Activated CD4-positive, alpha-beta T cell treated with anti-CD3 and anti-CD28 coated beads, Interleukin-2, amount 10 ng/mL, durations not matched to agents 7 days and 5 days (primary cell): ENCODE results near the gene CACNB1. TPM values are rescaled to one million over a fixed set of nuclear protein-coding genes. Genes with fewer than 3 reads are reported as not detected.

Experiments
- CTCF ChIA-PET: fragments of 350-600 bp; sonication (Branson Sonifier 250); formaldehyde crosslinking; loops from one replicate; lab custom pipeline; 2021; ENCODE audit warnings: antibody characterized with exemption; lab: Charles Lee
- POLR2A ChIA-PET: fragments of 350-600 bp; sonication (Branson Sonifier 250); formaldehyde crosslinking; loops from one replicate; lab custom pipeline; 2021; ENCODE audit warnings: antibody characterized with exemption; lab: Charles Lee
- DNase-seq: peaks from one replicate; pipeline ENCODE4 v3.0.0-alpha.2; 2020
- H3K27ac Mint-ChIP-seq: one replicate; pipeline ENCODE4 v1.8.0; 2021; ENCODE audit warnings: mild to moderate bottlenecking, moderate library complexity, mixed read lengths
- H3K27me3 Mint-ChIP-seq: one replicate; pipeline ENCODE4 v1.8.0; 2021; ENCODE audit warnings: mixed read lengths
- H3K36me3 Mint-ChIP-seq: one replicate; pipeline ENCODE4 v1.8.0; 2021; ENCODE audit warnings: low read depth, mixed read lengths
- H3K4me1 Mint-ChIP-seq: one replicate; pipeline ENCODE4 v1.8.0; 2021; ENCODE audit warnings: mixed read lengths
- H3K4me3 Mint-ChIP-seq: one replicate; pipeline ENCODE4 v1.8.0; 2021; ENCODE audit warnings: mild to moderate bottlenecking, moderate library complexity, mixed read lengths
- H3K9me3 Mint-ChIP-seq: one replicate; pipeline ENCODE4 v1.8.0; 2021; ENCODE audit warnings: mixed read lengths
- total RNA-seq, 2 experiments: library from RNA; stranded (reverse); gene quantifications; one replicate each; pipeline ENCODE4 v1.2.3, GENCODE V29; 2021

CACNB1 gene
- total RNA-seq, 2 experiments from 2014 or later: 14.8 to 18.3 TPM

DNA sequence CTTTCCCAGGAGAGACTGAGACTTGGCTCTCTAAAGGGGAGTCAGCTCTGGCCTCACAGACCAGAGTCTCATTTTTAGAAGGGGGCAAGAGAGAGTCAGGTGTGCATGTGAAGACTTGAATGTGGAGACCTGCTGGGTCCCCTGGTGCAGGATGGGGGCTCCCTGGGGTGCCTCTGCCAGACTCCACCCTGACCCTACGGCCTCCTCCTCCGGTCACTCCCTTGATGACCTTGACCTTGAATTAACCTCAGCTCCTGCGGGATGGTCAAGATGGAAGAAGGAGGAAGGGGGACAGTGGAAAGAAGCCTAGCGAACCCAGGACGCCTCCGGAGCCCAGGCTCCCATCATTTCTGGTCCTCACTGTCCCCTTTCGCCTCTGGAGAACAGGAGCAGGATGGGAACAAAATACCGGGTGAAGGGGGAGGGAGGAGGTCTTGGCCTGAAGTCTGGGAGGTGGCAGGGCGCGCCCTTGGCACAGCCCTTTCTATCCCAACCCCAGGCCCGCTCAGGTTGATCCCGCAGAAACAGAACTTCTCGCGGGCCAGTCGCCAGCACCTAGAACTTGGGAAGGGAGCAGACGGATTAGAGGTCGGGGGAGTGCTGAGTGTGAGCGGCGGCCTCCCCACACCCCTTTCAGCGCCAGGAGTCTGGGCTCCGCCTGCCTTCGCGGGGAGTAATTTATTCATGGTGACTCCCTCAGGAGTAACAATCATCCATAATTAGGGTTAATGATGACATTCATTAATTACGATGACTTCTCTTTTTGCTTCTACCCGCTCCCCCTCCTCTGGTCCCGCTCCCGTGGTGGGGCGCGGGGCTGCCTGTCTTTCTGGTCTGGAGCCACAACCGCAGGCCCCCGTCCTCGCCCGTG, 26.7 kb upstream of the CACNB1 start:
- CTCF ChIA-PET: interaction anchor here (0.5 to 1.7 kb wide), 6 partner anchors 8 to 190 kb away, joined by 3 to 4 read pairs (median 3); no protein-coding TSS in a partner anchor
- H3K4me3 Mint-ChIP-seq: no peak overlapping the region
- H3K27me3 Mint-ChIP-seq: peaks cover 52% of the 10 kb centered on the region
- H3K4me1 Mint-ChIP-seq: peaks cover 6% of the 10 kb centered on the region
- no peak for DNase-seq
- H3K9me3 Mint-ChIP-seq: no peaks in the 10 kb centered on the region
- POLR2A ChIA-PET: no interaction called here
- H3K27ac Mint-ChIP-seq: no peak overlapping the region
- peaks cover 3% of the 10 kb centered on the region for H3K36me3 Mint-ChIP-seq

DNA sequence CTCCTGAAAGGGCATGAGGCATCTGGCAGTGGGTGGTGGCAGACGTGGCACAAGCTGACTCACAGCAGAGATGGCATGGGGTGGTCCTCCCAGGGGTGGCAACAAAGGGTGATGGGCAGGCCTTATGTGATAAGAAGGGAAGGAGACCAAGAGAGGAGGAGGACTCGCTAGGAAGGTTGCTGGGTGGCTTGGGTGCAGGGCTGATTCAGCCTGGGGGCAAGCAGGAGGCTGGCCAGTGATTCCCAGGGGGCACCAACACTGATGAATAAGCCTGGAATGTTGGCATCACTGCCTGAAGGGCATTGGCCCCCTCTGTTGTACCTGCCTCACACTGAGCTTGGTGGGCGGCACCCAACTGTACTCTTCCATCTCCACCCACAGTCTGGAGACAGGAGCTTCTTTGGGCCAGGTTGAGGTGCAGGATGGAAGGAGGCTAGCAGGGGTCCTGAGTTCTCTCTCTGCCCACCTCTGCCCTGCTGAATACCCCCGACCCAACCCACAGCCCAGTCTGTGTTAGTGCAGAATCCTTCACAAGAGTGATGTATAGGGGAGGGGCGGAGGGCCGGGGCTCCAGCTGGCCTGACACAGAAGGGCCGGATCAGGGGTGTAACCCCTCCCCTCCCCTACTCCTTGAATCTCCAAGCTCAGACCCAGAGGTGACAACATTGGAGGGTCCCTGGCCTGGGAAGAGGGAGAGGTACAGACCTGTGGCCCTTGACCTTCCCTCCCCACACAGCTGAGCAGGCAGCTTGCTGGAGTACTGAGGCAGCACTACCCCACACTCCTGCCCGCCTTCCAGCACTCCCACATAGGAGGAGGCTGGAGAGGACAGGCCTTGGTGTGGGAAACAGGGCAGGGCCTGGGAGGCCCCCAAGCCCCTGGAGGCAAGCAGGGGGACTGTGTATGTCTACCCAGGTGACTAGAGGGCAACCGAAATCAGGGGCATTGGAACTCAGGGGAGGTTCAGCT, 25.7 kb upstream of the CACNB1 start:
- no peak overlapping the region for H3K27ac Mint-ChIP-seq
- peaks cover 57% of the 10 kb centered on the region for H3K27me3 Mint-ChIP-seq
- peaks cover 3% of the 10 kb centered on the region for H3K36me3 Mint-ChIP-seq
- ChIA-PET CTCF (interaction anchor here (0.5 to 1.7 kb wide), 7 partner anchors 9 to 316 kb away, joined by 3 to 4 read pairs (median 3); no protein-coding TSS in a partner anchor), POLR2A (no interaction called here)
- no peaks in the 10 kb centered on the region for H3K9me3 Mint-ChIP-seq
- DNase-seq: no peak
- H3K4me3 Mint-ChIP-seq: no peak overlapping the region
- H3K4me1 Mint-ChIP-seq: peaks cover 6% of the 10 kb centered on the region

DNA sequence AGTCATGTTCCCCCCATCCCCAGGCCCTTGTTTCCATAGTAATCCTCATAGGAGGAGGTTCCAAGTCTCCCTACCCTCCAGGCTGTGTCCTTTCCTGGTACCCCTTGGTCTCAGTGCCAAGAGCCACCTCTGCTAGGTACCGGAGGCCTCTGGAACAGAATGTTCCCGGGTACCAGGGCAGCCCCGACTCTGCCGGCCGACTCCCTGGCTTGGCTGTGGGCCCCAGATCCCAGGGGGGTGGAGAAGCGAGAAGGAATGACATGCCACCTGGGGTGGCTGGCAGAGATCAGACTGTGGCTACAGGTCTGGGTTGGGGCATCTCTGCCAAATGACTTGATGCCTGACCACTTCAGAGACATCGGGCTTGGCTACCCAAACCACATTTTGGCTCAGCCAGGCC, 24.7 kb upstream of the CACNB1 start:
- Mint-ChIP-seq H3K4me1 (peaks cover 6% of the 10 kb centered on the region), H3K4me3 (no peak overlapping the region), H3K27me3 (peaks cover 55% of the 10 kb centered on the region), H3K9me3 (no peaks in the 10 kb centered on the region), H3K27ac (no peak overlapping the region), H3K36me3 (peaks cover 3% of the 10 kb centered on the region)
- ChIA-PET CTCF (no interaction called here), POLR2A (no interaction called here)
- DNase-seq: no peak

DNA sequence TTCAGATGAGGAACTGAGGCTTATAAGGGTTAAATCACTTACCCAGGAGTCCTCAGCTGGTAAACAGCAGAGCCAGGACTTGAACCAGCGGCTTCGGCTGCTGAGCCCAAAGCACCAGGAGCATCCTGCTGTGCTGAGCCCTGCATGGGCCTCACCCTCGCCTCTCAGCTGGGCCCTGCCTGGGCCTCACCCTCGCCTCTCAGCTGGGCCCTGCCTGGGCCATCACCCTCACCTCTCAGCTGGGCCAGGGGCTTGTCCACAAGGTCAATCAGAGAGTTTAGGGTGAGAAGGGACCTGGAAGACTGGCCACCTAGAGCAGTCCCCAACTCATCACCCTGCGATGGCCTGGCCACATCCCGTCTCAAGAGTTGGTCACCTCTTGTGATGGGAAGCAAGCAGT, 24.1 kb upstream of the CACNB1 start:
- Mint-ChIP-seq H3K4me1 (peaks cover 6% of the 10 kb centered on the region), H3K4me3 (no peak overlapping the region), H3K27ac (no peak overlapping the region), H3K9me3 (no peaks in the 10 kb centered on the region), H3K36me3 (peaks cover 3% of the 10 kb centered on the region), H3K27me3 (peaks cover 58% of the 10 kb centered on the region)
- DNase-seq: no peak
- ChIA-PET POLR2A (no interaction called here), CTCF (interaction anchor here (0.6 to 1.3 kb wide), 4 partner anchors 10 to 69 kb away, joined by 3 to 8 read pairs (median 4); no protein-coding TSS in a partner anchor)

DNA sequence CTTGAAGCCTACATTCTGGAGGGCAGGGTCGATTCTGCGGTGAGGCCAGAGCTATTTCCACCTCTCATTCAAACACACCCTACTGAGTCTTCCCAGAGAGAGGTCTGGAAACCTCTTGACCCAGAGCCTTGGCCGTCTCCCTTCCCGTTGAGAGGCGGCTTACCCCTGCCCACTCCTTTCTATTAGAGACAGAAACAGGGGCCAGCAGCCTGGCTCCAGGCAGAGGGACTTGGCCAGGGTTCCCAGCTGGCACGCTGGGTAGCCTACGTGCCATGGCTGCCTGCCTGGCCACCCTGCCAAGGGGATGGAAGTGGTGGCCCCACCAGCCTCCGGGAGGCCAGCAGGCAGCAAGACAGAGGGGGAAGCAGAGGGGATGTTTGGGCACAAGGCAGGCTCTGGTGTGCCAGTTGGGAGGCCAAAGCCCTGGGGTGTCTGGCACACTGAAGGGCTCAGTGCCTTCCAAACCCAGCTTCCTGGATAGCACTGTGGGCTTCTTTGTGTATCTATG, 22.2 kb upstream of the CACNB1 start:
- H3K27ac Mint-ChIP-seq: no peak overlapping the region
- ChIA-PET POLR2A (no interaction called here), CTCF (interaction anchor here (1.4 kb wide), 2 partner anchors 16 to 45 kb away, joined by 3 to 4 read pairs; no protein-coding TSS in a partner anchor)
- no peak for DNase-seq
- H3K36me3 Mint-ChIP-seq: no peaks in the 10 kb centered on the region
- H3K4me3 Mint-ChIP-seq: no peak overlapping the region
- peaks cover under 1% of the 10 kb centered on the region for H3K4me1 Mint-ChIP-seq
- no peaks in the 10 kb centered on the region for H3K9me3 Mint-ChIP-seq
- H3K27me3 Mint-ChIP-seq: peaks cover 58% of the 10 kb centered on the region

DNA sequence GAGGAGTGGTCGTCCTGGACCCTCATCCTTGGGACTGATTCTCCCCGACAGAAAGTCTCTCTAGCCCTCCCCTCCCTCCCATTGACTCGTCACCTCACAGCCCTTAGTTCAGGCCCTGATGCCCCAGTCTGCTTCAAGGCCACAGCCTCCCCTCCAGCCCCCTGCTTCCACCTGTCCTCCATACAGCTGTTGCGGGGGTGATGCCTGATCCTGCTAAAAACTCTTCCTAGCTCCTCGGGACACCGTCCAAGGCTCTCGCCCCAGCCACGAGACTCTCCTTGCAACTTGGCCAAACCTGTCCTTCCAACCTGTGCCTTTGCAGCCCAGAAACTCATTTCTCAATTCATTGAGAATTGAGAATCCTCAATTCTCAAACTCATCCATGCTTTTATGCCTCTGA, 21.4 kb upstream of the CACNB1 start:
- Mint-ChIP-seq H3K4me3 (no peak overlapping the region), H3K27me3 (peaks cover 52% of the 10 kb centered on the region), H3K36me3 (no peaks in the 10 kb centered on the region), H3K4me1 (no peaks in the 10 kb centered on the region), H3K27ac (no peak overlapping the region), H3K9me3 (no peaks in the 10 kb centered on the region)
- CTCF ChIA-PET: interaction anchor here (1.4 kb wide), 2 partner anchors 17 to 44 kb away, joined by 3 to 4 read pairs; no protein-coding TSS in a partner anchor
- POLR2A ChIA-PET: no interaction called here
- DNase-seq: no peak

DNA sequence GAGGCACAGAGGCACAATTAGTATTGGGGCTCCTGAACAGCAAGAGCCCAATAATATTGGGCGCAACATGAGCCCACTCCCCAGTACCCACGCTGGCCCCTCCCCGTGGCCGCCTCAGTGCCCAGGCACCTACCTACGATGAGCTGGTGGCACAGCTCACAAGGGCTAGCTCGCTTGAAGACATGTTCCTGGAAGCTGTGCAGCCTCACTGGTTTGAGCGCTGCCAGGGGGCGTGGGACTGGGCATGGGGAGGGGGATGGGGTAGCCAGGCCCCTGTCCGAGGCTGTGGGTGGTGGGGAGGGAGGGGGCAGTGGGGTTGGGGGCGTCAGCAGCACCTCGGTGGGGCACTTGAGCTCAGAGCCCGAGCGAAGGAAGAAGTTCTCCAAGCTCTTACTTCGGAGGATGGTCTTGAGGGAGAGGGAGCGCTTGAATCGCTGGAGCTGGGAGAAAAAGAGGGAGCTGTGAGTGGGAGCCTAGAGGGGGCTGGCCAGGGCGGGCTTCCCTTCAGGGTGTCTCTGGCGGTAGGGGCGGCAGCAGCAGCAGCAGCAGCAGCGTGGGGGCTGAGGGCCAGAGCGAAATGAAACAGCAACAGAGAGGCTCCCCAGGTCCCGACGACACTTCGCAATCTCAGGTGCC, 20.4 kb upstream of the CACNB1 start:
- H3K36me3 Mint-ChIP-seq: no peaks in the 10 kb centered on the region
- H3K27ac Mint-ChIP-seq: no peak overlapping the region
- no peaks in the 10 kb centered on the region for H3K4me1 Mint-ChIP-seq
- H3K4me3 Mint-ChIP-seq: no peak overlapping the region
- no peak for DNase-seq
- peaks cover 41% of the 10 kb centered on the region for H3K27me3 Mint-ChIP-seq
- CTCF ChIA-PET: interaction anchor here (1.1 to 1.6 kb wide), 3 partner anchors 12 to 65 kb away, joined by 3 to 10 read pairs (median 6); no protein-coding TSS in a partner anchor
- no peaks in the 10 kb centered on the region for H3K9me3 Mint-ChIP-seq
- POLR2A ChIA-PET: interaction anchor here (0.5 kb wide), 1 partner anchor 161 kb away, joined by 4 read pairs; no protein-coding TSS in a partner anchor

DNA sequence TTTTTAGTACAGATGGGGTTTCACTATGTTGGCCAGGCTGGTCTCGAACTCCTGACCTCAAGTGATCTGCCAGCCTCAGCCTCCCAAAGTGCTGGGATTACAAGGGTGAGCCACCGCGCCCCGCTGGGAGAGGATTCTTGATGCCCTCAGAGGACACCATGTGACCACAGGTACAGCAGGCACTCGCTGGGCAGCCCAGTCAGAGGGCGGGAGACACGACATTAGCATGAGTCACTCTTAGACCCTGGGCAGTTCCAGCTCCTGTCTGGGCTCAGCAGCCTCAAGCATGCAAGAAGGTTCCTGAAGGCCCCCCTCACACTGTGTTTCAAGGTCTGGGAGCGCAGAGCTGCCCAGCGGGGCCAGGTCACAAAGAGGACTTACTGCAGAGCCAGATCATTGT, 16.4 kb upstream of the CACNB1 start:
- CTCF ChIA-PET: no interaction called here
- Mint-ChIP-seq H3K4me3 (no peak overlapping the region), H3K27me3 (peaks cover 35% of the 10 kb centered on the region), H3K27ac (no peak overlapping the region), H3K36me3 (no peaks in the 10 kb centered on the region), H3K9me3 (no peaks in the 10 kb centered on the region), H3K4me1 (peaks cover 12% of the 10 kb centered on the region)
- POLR2A ChIA-PET: no interaction called here
- no peak for DNase-seq

DNA sequence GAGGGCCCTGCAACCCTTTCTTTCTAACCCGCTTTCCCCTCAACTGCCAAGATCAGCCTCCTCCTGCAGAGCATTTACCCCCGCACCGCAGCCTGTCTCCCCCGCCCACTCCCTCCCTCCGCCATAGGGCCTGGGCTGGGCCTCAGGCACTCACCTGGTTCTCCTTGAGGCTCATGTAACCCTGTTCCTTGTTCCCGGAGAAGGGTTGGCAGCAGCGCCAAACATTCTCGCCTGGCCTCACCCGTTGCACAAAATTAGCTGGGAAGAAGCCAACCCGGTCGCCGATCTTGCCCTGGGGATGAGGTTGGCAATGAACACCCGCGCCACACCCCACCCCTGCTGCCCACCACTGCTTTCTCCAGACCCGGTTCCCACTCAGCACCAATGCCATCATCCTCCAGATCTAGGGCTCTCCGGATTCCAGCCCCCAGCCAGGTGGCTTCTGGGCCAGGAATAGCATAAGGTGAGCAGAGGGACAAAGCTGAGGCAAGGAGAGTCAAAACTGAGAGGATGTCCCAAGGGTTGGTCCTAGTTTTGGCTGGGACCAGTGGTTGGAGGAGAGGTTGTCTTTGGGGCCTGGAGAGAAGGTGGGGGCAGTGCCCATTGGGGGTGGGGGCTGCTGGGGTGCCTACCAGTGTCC, 15.5 kb upstream of the CACNB1 start:
- H3K4me1 Mint-ChIP-seq: peaks cover 17% of the 10 kb centered on the region
- CTCF ChIA-PET: interaction anchor here (0.5 to 0.8 kb wide), 4 partner anchors 11 to 698 kb away, joined by 3 read pairs; no protein-coding TSS in a partner anchor
- no peak overlapping the region for H3K4me3 Mint-ChIP-seq
- H3K9me3 Mint-ChIP-seq: no peaks in the 10 kb centered on the region
- DNase-seq: no peak
- H3K27me3 Mint-ChIP-seq: peaks cover 30% of the 10 kb centered on the region
- H3K36me3 Mint-ChIP-seq: no peaks in the 10 kb centered on the region
- POLR2A ChIA-PET: interaction anchor here (0.5 kb wide), 1 partner anchor 61 kb away, joined by 3 read pairs; no protein-coding TSS in a partner anchor
- no peak overlapping the region for H3K27ac Mint-ChIP-seq

DNA sequence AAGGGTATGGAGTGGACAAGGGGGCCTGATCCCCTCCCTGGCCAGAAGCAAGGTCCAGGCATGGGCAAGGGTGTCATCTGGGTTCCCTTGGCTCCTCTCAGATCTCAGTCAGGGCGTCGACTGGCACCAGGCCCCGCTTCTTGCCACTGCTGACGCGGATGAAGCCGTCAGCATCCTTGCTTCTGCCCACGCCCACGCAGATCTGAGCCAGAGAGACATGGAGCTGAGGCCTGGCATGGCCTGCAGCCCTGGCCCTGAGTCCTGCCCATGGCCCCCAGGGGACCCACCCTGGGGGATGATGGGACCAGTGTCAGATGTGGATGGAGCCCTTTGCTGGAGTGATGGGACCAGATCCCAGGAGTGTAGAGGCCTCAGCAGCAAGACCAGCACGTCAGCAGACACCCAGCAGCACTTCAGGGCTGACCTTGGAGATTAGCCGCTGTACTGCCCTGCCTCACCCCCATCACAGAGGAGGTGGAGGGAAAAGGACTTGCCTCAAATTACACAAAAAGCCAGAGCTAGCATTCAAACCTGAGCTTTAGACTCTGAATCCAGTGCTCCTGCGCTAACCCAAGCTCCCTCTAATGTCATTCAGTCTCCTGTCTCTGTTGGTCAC, 14.8 kb upstream of the CACNB1 start:
- Mint-ChIP-seq H3K27me3 (peaks cover 25% of the 10 kb centered on the region), H3K4me3 (no peak overlapping the region), H3K4me1 (peaks cover 18% of the 10 kb centered on the region), H3K9me3 (no peaks in the 10 kb centered on the region), H3K27ac (no peak overlapping the region), H3K36me3 (no peaks in the 10 kb centered on the region)
- POLR2A ChIA-PET: no interaction called here
- no peak for DNase-seq
- CTCF ChIA-PET: interaction anchor here (0.5 to 0.8 kb wide), 3 partner anchors 11 to 699 kb away, joined by 3 read pairs; no protein-coding TSS in a partner anchor

DNA sequence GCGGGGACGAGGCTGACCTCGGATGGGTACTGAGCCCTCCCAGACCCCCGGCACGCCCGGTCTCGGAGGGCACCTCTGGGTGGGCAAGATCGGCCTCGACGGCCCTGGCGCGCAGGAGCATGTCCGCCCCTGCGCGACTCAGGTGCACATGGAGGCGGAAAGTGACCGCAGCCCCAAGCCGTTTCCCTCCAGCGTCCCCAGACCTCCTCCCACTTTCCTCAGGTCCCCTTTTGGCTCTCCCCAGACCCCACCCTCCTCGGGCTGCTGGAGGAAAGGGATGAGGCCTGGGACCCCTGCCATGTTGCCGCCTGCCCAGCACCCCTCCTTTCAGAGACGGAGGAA, 12.6 kb upstream of the CACNB1 start:
- H3K27ac Mint-ChIP-seq: peak overlapping the region; percentile 41
- ChIA-PET POLR2A (no interaction called here), CTCF (interaction anchor here (1.5 to 5.3 kb wide), 3 partner anchors 25 to 45 kb away, joined by 3 to 28 read pairs (median 3); no protein-coding TSS in a partner anchor)
- peak overlapping the region; percentile 6 for H3K4me3 Mint-ChIP-seq
- peaks cover 27% of the 10 kb centered on the region for H3K4me1 Mint-ChIP-seq
- H3K9me3 Mint-ChIP-seq: no peaks in the 10 kb centered on the region
- peaks cover 2% of the 10 kb centered on the region for H3K36me3 Mint-ChIP-seq
- no peak for DNase-seq
- H3K27me3 Mint-ChIP-seq: peaks cover 9% of the 10 kb centered on the region
